NCI-H128 (cell line): ENCODE results near the gene SMPDL3B.

Experiments used
- DNase-seq: peaks from one replicate; lab custom pipeline; 2025; ENCODE audit not compliant: unreplicated experiment; lab: John Stamatoyannopoulos, UW

Gene SMPDL3B, protein sequence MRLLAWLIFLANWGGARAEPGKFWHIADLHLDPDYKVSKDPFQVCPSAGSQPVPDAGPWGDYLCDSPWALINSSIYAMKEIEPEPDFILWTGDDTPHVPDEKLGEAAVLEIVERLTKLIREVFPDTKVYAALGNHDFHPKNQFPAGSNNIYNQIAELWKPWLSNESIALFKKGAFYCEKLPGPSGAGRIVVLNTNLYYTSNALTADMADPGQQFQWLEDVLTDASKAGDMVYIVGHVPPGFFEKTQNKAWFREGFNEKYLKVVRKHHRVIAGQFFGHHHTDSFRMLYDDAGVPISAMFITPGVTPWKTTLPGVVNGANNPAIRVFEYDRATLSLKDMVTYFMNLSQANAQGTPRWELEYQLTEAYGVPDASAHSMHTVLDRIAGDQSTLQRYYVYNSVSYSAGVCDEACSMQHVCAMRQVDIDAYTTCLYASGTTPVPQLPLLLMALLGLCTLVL

DNA sequence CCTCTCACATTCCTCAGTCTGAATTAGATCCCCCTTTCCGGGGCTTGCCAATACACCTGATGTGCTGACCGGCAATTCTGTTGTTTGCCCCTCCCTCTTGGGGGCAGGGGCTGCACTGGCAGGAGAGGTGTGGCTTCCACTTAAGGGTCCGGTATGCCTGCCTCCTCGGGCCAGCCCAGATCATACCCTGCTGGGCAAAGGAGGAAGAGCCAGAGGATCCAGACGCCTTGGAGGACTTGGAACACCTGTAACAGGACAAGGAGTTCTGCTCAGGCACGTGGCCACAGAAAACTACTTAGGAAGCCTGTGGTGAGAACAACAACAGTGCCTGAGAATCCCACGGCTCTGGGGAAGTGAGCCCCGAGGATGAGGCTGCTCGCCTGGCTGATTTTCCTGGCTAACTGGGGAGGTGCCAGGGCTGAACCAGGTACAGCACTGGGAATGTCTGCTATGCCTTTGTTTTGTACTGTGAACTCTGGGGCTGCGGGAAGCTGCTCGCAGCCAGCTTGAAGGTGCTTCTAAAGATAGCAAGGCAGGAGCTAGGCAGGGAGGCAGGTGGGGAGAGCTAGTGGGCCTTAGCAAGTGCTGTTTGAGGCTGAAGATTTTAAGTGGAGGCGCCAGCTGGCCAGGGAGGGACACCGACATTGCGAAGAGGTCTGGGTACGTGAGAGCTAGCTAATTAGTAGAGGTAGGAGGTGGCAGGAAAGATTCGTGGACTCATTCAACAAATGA lies at the start of gene SMPDL3B:
Gene SMPDL3B (plus strand): TSS at position 183 of the 732 bp plus-strand sequence. CDS start 184 bp downstream, at position 367.
- no peak for DNase-seq

DNA sequence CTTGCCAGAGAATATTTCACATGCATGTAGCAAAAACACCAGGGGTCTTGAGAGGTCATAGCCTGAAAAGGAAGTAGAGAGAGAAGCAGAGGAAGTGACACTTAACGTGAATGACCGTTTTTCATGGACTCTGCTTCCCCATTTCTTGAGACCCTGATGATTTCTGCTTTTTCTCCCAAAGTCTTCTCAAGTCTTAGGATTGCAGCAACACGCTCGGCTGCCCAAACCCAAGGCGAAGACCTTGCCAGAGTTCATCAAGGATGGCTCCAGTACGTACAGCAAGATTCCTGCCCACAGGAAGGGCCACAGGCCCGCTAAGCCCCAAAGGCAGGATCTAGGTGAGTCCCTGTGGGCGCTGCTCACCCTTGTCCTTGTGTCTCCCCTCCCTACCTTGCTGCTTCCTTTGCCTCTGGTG lies 49.7 kb upstream of the SMPDL3B start:
- no peak for DNase-seq

DNA sequence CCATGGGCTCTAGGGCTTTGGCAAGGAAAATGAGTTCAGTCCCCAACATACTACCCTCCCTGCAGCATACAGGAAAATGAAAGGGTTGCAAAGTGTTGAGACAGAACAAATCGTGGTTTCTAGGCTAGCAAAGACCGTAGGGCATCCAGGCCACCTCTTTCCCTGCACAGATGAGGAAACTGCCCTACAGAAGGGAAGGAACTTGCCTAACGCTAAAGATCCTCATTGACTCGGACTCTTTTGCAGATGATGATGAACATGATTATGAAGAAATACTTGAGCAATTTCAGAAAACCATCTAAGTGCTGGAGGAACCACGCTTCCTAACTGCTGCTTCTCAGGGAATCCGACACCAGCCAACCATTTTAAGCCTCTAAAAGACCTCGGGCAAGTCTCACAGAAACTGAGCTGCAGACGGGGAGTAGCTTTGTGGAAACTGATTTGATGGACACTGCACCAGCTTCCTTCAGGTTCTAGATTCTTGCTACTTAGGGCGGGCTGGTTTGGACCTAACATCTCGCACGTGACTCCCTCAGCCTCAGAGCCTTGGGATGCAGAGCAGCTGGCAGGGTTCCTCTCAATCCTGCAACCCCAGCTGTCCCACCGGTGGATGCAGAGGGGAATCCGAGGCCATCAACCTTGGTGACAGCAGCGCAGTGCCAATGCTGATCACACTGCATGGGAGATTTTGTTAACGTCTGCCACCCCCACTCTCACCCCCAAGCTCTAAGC lies 49.0 kb upstream of the SMPDL3B start:
- DNase-seq, result no peak

DNA sequence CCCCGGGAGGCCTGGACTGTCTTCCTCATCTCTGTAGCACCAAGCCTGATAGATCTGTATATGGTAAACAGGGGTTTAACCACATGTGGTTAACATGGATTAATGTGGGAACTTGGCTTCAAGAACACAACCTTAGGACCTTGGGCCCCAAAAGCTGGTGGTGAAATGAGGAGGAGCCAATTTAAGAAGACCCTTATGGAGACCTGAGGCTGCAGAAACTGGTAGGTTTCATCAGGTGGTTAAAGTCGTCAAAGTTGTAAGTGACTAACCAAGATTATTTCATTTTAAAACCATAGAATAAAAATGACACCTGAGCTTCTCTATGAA lies 48.5 kb upstream of the SMPDL3B start:
- DNase-seq, result no peak

DNA sequence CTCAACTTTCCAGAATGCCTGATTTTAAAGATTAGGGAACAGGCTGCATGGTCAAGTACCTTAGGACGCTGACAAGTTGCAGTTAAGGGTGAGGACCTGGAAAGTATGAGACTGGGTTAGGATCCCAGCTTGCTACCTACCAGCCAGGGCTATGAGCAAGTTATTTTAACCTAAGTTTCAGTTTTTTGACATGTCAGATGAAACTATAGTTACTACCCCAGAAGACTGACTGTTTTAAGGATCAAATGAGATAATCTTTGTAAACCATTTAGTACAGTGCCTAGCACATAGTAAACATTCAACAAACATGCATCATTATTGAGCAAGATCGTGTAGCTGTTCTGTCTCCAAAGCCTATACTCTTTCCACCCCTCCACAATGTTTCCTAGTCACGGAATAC lies 48.1 kb upstream of the SMPDL3B start:
- no peak for DNase-seq

- DNase-seq, result no peak
These were observed 47.4 kb upstream of the SMPDL3B start for GRCh38 chr1:27887215-27888021.

DNA sequence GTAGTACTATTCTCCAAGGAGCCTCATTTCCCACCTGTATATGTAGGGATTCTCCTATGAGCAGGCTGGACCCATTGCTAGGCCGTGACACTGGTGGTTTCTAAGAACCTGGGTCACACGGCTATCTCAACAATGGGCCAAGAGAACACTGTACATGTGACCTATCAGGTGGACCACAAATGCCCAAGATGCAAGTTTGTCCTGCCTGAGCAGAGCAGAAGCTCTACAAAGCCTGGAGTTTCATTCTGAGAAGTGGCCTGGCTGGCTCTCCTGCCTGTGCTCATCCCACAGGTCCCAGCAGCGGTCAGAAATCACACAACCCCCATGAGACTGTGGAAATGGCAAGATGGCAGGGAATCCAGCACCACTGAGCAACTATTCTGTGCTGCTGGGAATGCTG lies 45.3 kb upstream of the SMPDL3B start:
- no peak for DNase-seq

DNA sequence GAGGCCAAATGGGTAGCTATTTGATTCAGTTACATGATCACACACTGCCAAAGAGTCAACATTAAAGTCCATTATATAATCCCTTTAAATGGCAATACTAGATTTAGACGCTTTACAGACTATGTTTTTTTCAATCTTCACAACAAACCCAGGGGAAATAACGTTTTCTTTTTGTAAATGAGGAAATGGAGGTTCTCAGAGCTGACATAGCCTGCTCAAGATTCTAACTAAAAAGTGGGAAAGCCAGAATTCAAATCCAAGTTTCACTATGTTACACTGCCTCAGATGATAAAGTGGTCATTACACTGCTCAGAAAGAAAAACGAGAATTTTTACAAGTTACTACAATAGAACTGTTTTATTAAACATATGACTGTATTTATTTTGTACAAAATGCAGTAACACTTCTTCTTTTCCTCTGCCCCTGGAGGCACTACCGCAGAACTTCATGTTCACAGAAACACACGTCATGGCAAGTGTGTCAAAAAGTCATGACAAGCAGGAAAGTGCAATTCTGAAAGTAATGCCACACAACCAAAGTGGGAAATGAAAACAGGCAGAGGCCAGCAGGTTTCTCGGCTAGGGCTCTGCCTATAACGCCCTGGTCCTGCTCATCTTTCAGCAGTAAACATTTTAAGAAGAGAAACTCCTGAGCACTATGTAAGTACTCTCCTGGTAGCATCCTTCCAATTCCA lies 43.5 kb upstream of the SMPDL3B start:
- DNase-seq, result no peak

DNA sequence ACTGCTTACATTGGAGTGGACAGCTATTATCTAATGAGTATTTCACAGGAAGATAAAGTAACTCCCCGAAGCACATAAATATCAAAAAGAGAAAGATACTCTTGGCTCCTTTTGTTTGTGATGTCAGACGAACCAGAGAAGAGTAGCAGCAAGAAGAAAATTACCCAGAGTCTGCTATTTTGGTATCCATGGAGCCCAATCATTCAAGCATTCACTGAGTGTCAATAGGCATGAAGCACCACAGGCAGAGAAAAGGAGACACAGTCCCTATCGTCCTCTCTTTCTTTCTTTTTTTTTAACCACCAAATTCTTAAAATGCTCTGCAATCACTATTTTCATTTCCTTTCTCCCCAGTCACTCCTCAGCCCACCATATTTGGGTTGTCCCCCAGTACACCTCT lies 40.3 kb upstream of the SMPDL3B start:
- DNase-seq, result no peak

- no peak for DNase-seq
These were observed 28.0 kb upstream of the SMPDL3B start for GRCh38 chr1:27906759-27907158.

DNA sequence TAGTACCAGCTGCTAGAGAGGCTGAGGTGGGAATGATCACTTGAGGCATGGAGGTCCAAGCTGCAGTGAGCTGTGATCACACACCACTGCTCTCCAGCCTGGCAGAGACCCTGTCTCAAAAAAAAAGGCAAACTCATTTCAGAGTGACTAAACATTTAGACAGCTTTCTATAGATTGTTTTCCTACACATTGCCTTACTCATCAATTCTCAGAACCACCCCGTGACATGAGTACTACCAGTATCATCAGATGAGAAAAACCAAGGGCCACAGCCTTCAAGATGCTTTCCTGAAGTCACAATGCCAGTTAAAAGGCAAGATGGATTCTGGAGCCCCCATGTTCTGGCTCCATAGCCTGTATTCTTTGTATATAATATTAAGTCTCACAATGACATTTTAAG lies 22.4 kb upstream of the SMPDL3B start:
- no peak for DNase-seq

GRCh38 chr1:27915082-27915575 lies 19.7 kb upstream of the SMPDL3B start:
- DNase-seq, result no peak

GRCh38 chr1:27922272-27922671 lies 12.5 kb upstream of the SMPDL3B start:
- no peak for DNase-seq

GRCh38 chr1:27928216-27928954 lies 6.4 kb upstream of the SMPDL3B start:
- no peak for DNase-seq

- DNase-seq, result no peak
These were observed 3.6 kb upstream of the SMPDL3B start for GRCh38 chr1:27931184-27931583.

GRCh38 chr1:27931759-27932158 lies 3.0 kb upstream of the SMPDL3B start:
- DNase-seq, result no peak

- DNase-seq, result no peak
These were observed 921 bp downstream of the SMPDL3B start for GRCh38 chr1:27935721-27936120.

GRCh38 chr1:27936370-27936769 lies 1.6 kb downstream of the SMPDL3B start:
- no peak for DNase-seq

DNA sequence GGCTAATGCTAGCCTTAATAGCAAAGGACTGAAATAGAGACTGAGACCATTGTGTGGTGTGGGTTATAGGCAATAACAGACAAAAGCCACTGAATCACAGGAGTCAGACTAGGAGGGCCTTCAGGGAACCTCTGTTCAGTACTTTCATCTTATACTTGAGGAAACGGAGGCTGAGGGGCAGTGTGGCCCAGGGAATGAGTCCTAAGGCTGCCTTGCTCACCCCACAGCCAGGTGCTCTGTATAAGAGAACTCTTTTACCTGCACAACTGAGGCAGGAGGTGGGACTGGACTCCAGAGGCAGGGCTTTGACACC lies 2.7 kb downstream of the SMPDL3B start:
- DNase-seq, result no peak

DNA sequence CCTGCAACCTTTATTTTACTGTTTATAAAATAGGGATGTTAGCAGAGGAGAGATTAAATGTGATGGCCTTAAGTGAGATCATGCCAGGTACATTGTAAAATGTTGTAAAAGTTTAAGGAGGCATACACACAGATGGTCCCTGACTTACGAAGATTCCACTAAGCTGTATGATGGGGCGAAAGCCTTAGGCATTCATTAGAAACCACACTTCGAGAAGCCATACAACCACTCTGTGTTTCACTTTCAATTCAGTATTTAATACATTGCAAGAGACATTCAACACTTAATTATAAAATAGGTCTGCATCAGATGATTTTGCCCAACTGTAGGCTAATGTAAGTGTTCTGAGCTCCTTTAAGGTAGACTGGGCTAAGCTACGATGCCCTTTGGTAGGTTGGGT lies 3.7 kb downstream of the SMPDL3B start:
- DNase-seq, result no peak
